Medulla oblongata (tissue), 1 donor: ENCODE measurements around the gene EEF1AKMT3.

Source experiments
- DNase-seq: peaks from one replicate; pipeline ENCODE4 v3.0.0-alpha.2; 2015; ENCODE audit errors: extremely low spot score

EEF1AKMT3 gene

GRCh38 chr12:57751432-57751787 lies 21.0 kb upstream of the EEF1AKMT3 start:
- DNase-seq = peak; percentile 27

GRCh38 chr12:57751788-57752667 lies 20.4 kb upstream of the EEF1AKMT3 start, which contains the start of gene CDK4:
Gene CDK4, minus strand, starts transcription at chr12:57752310. Its CDS starts 593 bp downstream, at chr12:57751717.
- peak; percentile 99 for DNase-seq

DNA sequence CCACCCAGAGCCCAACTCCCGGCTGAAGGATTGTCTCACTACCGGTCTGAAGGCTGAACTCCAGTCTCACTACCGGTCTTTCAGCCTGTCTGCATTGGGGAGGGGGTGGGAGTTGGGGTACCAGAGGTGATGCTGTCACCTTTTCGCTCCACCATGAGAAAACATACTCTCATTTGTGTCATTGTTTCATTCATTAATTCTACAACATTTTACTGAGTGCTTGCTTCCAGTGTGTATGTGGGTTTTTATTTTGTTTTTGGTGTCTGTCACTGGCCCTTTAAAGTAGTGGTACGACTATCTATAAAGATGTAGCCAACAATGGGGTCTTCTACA lies 19.8 kb upstream of the EEF1AKMT3 start:
- no peak for DNase-seq

GRCh38 chr12:57753756-57754337 lies 18.6 kb upstream of the EEF1AKMT3 start:
- no peak for DNase-seq

DNA sequence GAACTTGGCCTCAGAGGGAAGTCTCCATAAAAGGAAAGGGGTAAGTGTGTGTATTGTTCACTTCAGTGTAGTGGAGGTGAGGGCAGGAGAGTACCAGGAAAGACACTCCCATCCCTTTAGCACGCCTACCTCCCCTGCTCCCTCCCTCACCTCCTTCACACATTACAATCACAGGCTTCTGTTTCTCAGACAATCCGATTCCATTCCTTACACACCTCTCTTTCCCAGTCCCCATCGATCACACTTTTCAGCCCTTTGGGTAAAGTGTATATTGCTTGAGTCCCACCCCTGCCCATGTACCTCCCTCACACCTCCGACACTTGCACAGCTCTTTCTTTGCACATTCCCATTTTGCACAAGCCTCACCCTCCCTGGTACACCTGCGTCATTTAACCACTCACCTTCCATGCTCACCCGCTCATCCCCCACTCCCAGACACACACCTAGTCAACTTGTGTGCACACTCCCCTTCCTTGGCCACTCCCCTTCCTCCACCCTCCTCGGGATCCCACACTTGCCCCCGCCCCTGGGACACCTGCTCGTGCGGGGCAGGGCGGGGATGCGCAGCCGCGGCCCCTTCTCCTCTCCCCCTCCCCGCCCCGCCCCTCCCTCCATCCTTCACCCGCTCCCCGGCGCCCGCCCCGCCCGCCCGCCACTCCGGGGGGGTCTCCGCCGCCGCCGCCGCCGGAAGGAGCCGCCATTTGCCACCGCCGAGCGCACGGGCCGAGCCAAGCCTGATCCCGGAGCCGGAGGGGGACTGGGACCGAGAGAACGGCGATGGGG lies 17.8 kb upstream of the EEF1AKMT3 start, which contains the start of gene MARCHF9:
TSS of gene MARCHF9 (plus strand) at position 693 of the 783 bp plus-strand sequence. CDS start 426 bp downstream, outside the sequence.
- peak; percentile 40 for DNase-seq

DNA sequence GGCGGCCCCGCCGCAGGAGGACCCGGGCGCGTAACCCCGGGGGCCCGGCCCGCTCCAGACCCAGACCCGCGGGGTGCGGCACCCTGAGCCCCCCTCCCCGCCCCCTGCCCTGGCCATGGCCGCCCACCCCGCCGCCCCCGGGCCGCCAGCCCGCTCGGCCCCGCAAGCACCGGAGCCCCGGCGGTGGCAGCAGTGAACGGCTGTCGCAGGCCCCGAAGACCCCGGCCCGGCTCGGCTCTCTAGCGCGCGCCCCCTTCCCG lies 17.3 kb upstream of the EEF1AKMT3 start:
- DNase-seq = no peak

DNA sequence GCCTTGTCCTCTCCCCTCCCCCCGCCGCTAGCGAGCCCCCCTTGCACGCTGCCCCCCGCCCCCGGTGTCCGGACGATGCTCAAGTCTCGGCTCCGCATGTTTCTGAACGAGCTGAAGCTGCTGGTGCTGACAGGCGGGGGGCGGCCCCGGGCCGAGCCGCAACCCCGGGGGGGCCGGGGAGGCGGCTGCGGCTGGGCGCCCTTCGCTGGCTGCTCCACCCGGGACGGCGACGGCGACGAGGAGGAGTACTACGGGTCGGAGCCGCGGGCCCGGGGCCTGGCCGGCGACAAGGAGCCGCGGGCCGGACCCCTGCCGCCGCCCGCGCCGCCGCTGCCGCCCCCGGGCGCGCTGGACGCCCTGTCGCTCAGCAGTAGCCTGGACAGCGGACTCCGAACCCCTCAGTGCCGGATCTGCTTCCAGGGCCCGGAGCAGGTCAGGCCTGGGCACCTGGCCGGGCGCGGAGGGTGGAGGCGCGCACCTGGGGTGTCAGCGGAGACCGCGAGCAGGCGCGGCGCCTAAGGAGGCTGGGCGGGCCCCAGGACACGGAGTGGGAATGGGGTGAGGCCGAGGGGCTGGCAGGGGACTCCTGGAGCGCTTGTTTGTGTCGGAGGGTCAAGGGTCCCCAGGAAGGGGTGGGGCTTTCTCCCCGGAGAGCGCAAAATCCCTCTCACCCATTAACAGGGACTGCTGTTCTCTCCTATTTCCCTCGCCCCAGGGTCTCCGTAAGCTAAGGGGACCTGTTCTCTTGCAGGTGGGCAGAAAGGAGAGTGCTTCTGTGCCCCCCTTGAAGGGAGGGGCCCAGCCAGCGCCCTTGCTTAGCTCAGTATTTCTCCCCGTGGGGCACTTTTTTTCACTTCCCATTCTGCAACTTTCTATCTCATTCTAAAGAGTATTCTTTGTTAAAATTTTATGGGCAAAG lies 16.7 kb upstream of the EEF1AKMT3 start:
- DNase-seq = no peak

DNA sequence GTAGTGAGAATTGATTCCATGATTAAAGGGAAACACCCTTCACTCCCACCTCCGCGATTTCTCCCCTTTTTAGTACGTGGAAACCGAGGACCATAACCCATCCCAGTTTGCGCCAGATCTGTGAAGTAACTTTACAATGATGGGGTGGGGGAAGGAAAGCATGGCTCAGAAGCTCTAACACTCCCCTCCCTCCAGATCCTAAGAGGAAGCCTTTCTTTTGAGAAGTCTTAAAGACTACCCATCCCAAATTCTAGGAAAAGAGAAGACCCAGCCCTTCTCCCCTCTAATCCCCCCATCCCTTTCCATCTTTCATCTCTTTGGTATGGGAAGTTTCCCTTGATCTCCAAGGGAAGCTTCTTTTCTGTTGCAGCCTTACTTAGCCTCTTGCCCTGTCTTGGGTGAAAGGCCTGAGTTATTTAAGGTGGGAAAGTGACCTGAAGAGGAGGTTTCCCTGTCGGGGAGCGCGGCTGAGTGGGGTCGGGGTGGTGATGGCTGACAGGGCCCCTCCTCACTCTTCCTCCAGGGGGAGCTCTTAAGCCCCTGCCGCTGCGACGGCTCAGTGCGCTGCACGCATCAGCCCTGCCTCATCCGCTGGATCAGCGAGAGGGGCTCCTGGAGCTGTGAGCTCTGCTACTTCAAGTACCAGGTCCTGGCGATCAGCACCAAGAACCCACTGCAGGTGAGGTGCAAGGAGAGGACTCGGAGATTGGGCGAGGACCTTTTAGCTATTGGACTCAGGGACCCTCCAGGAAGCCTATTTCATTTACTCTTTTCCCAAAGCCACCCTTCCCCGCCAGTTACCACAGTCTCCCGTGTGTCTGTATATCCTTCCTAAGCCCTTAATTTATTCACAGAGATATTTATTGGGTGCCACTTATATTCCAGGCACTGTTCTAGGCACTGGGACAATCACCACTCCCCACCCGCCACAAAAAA lies 15.7 kb upstream of the EEF1AKMT3 start:
- DNase-seq = no peak

DNA sequence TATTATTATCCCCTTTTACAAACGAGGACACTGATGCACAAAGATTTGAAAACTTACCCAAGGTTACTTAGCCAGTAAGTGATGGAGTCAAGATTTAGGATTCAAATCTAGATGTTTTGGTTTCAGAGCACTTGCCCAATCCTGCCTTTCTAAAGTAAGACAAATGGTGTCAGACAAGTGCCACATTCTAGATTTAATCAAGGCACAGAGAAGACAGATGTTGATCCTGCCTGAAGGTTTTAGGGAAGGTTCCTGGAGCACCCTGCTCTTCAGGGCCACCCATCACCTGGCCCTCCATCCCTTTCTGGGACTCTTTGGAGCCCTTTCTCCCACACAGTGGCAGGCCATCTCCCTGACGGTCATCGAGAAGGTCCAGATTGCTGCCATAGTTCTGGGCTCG lies 14.6 kb upstream of the EEF1AKMT3 start:
- DNase-seq = no peak

- no peak for DNase-seq
These were observed 13.7 kb upstream of the EEF1AKMT3 start for GRCh38 chr12:57758552-57759359.

DNA sequence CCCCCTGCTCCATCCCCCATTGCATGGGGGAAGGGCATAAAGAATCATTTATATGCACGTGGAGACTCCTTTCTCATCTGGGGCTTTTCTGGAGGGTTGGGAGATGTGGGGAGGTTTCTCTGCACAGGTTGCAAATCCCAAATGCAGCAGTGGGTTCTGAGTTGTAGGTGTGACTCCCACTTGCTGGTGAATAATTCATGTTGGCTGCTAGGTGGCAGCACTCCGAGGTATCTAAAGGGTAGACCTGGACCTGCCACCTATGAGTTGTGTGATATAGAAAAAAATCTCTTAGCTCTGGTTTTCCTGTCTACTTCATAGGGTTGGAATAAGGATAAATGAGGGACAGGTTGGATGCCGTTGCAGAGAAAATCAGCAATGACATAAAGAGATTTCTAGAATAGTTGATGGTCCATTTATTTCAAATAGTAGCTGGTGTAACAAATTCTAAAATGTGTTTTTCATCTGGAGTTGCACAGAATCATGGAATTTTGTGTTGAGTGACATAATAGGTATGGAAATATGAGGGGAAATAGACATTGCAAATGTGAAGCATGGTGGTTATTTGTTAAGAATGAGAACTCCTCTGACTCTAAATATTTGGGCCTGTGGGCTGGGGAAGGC lies 12.9 kb upstream of the EEF1AKMT3 start:
- DNase-seq = no peak

GRCh38 chr12:57760347-57760982 lies 11.9 kb upstream of the EEF1AKMT3 start:
- DNase-seq = no peak

DNA sequence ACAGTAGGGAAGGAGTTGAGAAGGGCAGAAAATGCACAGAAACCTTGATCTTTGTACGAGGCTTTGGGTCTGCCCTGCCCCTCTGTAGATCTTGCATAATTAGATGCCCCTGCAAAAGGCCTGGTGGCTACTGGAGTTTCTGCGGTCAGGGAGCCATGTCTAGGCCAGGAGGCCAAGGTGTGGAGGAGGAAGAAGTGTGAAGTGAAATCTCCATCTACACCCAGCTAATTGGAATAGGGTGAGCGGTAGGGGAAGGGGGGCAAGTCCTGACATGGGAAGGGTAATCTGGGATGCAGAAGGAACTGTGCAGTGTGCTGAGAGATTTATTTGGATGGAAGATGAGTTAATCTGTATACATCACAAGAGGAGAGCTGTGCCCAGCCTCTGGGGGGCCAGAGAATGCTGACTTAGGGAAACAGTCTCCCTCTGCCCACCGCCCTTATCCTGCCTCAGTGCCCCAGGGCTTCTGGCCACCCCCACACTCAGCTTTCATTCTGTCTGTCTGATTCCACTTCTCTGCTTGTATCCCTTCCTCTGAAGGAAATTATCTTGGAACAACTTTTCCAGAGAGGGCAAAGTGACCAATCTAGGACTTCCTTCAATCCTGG lies 10.9 kb upstream of the EEF1AKMT3 start:
- DNase-seq = no peak

DNA sequence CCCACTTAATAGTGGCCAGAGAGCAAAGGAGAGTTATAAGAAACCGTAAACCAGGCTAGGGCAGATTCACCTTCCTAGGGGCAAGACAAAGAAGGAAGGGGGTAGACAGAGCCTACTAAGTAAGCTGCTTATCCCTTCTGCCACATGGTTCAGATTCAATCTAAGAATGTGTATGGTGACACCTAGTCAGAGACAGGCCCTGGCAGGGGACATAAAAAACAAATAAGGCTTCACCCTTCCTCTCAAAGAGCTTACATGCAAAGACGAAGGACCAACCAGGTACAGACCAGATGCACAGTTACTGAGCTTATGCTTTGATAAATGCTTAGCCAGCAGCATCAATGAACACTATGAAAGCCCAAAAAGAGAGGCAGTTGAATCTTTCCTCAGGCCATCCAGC lies 10.0 kb upstream of the EEF1AKMT3 start:
- no peak for DNase-seq

- no peak for DNase-seq
These were observed 8.3 kb upstream of the EEF1AKMT3 start for GRCh38 chr12:57763881-57764661.

- no peak for DNase-seq
These were observed 7.8 kb upstream of the EEF1AKMT3 start for GRCh38 chr12:57764662-57765002.

DNA sequence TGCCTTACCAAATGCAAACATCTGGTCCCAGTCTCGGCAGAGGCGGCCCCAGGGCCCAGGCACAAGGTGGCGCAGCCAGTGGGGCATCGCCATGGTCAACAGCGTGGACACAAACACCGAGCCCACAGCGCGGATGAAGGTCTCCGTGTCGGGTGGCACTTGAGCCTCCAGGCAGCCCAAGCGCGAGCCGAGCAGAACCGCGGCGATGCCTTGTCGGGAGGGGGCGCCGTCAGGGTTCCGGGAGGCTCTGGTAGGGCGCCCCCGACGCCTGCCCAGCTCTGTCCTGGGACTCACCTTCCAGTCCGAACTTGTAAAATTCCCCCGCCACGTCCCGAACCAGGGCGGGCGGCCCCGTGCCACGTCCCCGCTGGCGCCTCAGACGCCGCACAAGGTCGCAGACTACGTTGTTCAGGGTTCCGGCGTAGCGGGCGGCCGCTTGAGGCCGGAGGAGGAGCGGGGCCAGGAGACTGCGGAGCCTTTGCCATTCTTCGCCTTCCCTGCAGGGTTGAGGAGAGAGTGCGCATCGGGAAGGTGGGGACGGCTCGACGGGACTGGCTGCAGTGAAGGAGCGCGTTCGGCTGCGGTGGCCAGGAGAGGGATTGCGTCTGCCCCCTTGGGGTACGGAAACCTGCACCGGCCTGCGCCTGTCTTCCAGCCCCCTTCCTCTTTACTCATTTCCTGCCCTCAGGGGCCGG lies 7.3 kb upstream of the EEF1AKMT3 start:
- no peak for DNase-seq
